Prostate gland (tissue), 2 donors: ENCODE measurements around the gene IRF6. TPM values are rescaled to one million over a fixed set of nuclear protein-coding genes. Genes with fewer than 3 reads are reported as not detected.

ENCODE experiments used
- DNase-seq: peaks from one replicate; pipeline ENCODE4 v3.0.0-alpha.2; 2019; ENCODE audit warnings: low spot score
- H3K27ac ChIP-seq, 2 donors: fragments of 200-600 bp; sonication (generic); 2 replicates each; pipeline ENCODE4 v1.5.1; 2017 to 2019
- H3K27me3 ChIP-seq: fragments of 200-600 bp; sonication (generic); replicated peaks from 2 replicates; pipeline ENCODE4 v1.5.1; 2019; ENCODE audit not compliant: insufficient read depth
- H3K36me3 ChIP-seq, 2 donors: fragments of 200-600 bp; sonication (generic); 1 replicate in 1 of 2; 2 replicates in 1 of 2; pipeline versions ENCODE4 v1.5.1 to v1.8.1; 2017 to 2019
- H3K4me1 ChIP-seq: fragments of 200-600 bp; sonication (generic); replicated peaks from 2 replicates; pipeline ENCODE4 v1.5.1; 2019
- H3K4me3 ChIP-seq, 2 donors: fragments of 200-600 bp; sonication (generic); 2 replicates each; pipeline ENCODE4 v1.5.1; 2017 to 2019
- H3K9me3 ChIP-seq: fragments of 200-600 bp; sonication (generic); 2 replicates; pipeline ENCODE4 v1.5.1; 2017
- CTCF ChIP-seq, 4 experiments: fragments of 200-600 bp in 2 of 4; fragments of 450-650 bp in 2 of 4; sonication (generic) in 2 of 4; IDR thresholded peaks; 1 replicate in 3 of 4; 2 replicates in 1 of 4; pipeline ENCODE4 v1.5.1; 2016 to 2019; ENCODE audit warnings: antibody characterized with exemption in 4 of 4, mild to moderate bottlenecking in 2 of 4, moderate library complexity in 2 of 4
- POLR2A ChIP-seq: fragments of 450-650 bp; IDR thresholded peaks from one replicate; pipeline ENCODE4 v1.6.1; 2016; ENCODE audit warnings: antibody characterized with exemption, mild to moderate bottlenecking
- POLR2AphosphoS5 ChIP-seq: sonication (generic); formaldehyde crosslinking; IDR thresholded peaks from one replicate; pipeline ENCODE4 v1.6.1; 2017; ENCODE audit warnings: antibody characterized with exemption
- WGBS: methylation state at CpG from one replicate; pipeline ENCODE4 v1.1.5; 2018; 5-methylcytosine and 5-hydroxymethylcytosine counted together
- intact Hi-C: fragments of 100-400 bp; cut with DNase I; formaldehyde crosslinking; loops from one replicate; pipeline ENCODE4 v1.14.2; 2022
- total RNA-seq, 2 donors: library from RNA; depleted of rRNA; stranded (reverse); fragments of >200 nt; gene quantifications; one replicate each; pipeline ENCODE4 v1.1.0, GENCODE V29; 2016

The IRF6 gene
- total RNA-seq, 2 donors from 2014 or later, result 59.8 to 118 TPM

- H3K36me3 ChIP-seq, result no peaks in the 10 kb centered on the region
- intact Hi-C loops, result no loop called here
- H3K4me3 ChIP-seq, result no peak overlapping the region
- H3K27me3 ChIP-seq, result no peaks in the 10 kb centered on the region
- H3K9me3 ChIP-seq, result no peaks in the 10 kb centered on the region
- DNase-seq, result no peak
- H3K27ac ChIP-seq, result no peak overlapping the region
- 90% methylated on average over 1 of the region's 1 CpG for WGBS
- TF ChIP-seq POLR2A (no peak), CTCF (IDR thresholded peaks at IDR 0.05) (no peak), POLR2AphosphoS5 (no peak)
- H3K4me1 ChIP-seq, result no peaks in the 10 kb centered on the region
Observed at GRCh38 chr1:209831615-209832014, 25.7 kb upstream of the IRF6 start.

GRCh38 chr1:209830722-209831121 is 24.8 kb upstream of the IRF6 start:
- no peaks in the 10 kb centered on the region for H3K9me3 ChIP-seq
- H3K36me3 ChIP-seq, result no peaks in the 10 kb centered on the region
- WGBS, result 98% methylated on average over 3 of the region's 3 CpGs
- H3K4me3 ChIP-seq, result no peak overlapping the region
- no peak for DNase-seq
- no peak overlapping the region for H3K27ac ChIP-seq
- intact Hi-C loops, result no loop called here
- H3K4me1 ChIP-seq, result no peaks in the 10 kb centered on the region
- no peaks in the 10 kb centered on the region for H3K27me3 ChIP-seq
- TF ChIP-seq POLR2A, result no peak

GRCh38 chr1:209829716-209830115 is 23.8 kb upstream of the IRF6 start:
- no peak overlapping the region for H3K27ac ChIP-seq
- TF ChIP-seq POLR2AphosphoS5 (no peak), POLR2A (no peak), CTCF (IDR thresholded peaks at IDR 0.05) (no peak)
- H3K36me3 ChIP-seq, result no peaks in the 10 kb centered on the region
- WGBS, result 92% methylated on average over 2 of the region's 2 CpGs
- DNase-seq, result no peak
- no peaks in the 10 kb centered on the region for H3K4me1 ChIP-seq
- intact Hi-C loops, result loop anchor here (5.0 kb wide), 1 partner anchor 42 kb away; no protein-coding TSS in a partner anchor
- H3K9me3 ChIP-seq, result no peaks in the 10 kb centered on the region
- H3K27me3 ChIP-seq, result no peaks in the 10 kb centered on the region
- no peak overlapping the region for H3K4me3 ChIP-seq

- no peaks in the 10 kb centered on the region for H3K36me3 ChIP-seq
- 17% methylated on average over 50 of the region's 51 CpGs for WGBS
- peak within 1 kb of the TSS; percentile 61 to 73 for H3K27ac ChIP-seq
- TF ChIP-seq CTCF (IDR thresholded peaks at IDR 0.05) (peak; percentile 41 to 88 (median 84)), POLR2AphosphoS5 (peak; percentile 98), POLR2A (peak; percentile 53)
- intact Hi-C loops, result loop anchor here (5.0 kb wide), 1 partner anchor 40 kb away; no protein-coding TSS in a partner anchor
- no peaks in the 10 kb centered on the region for H3K27me3 ChIP-seq
- no peaks in the 10 kb centered on the region for H3K4me1 ChIP-seq
- peak; percentile 86 for DNase-seq
- H3K4me3 ChIP-seq, result peak within 1 kb of the TSS; percentile 59 to 61
- H3K9me3 ChIP-seq, result no peaks in the 10 kb centered on the region
Observed at GRCh38 chr1:209827384-209828262, 21.7 kb upstream of the IRF6 start, which contains the start of gene UTP25. Gene UTP25, plus strand, starts transcription at chr1:209827972. Its CDS starts 92 bp downstream, at chr1:209828064.

GRCh38 chr1:209825591-209826434 is 19.9 kb upstream of the IRF6 start:
- H3K36me3 ChIP-seq, result no peaks in the 10 kb centered on the region
- H3K9me3 ChIP-seq, result no peaks in the 10 kb centered on the region
- H3K4me1 ChIP-seq, result no peaks in the 10 kb centered on the region
- WGBS, result 44% methylated on average over 11 of the region's 11 CpGs
- H3K4me3 ChIP-seq, result no peak overlapping the region
- peak overlapping the region; percentile 10 to 73 for H3K27ac ChIP-seq
- TF ChIP-seq CTCF (IDR thresholded peaks at IDR 0.05), result no peak
- peak; percentile 74 for TF ChIP-seq POLR2AphosphoS5
- TF ChIP-seq POLR2A, result peak; percentile 12
- no peaks in the 10 kb centered on the region for H3K27me3 ChIP-seq
- DNase-seq, result peak; percentile 77
- intact Hi-C loops, result loop anchor here (5.0 kb wide), 1 partner anchor 39 kb away; no protein-coding TSS in a partner anchor
